K562 (cell line): ENCODE results near the gene SRCIN1. TPM values are rescaled to one million over a fixed set of nuclear protein-coding genes. Genes with fewer than 3 reads are reported as not detected.
A peak's percentile ranks its signal among the peaks of the same experiment; 100 is the strongest.

Experiments used
- ATAC-seq: fragments of 200-7000 bp; cut with Tn5 transposase; 3 replicates; pipeline ENCODE4 v1.9.1; 2020; ENCODE audit warnings: moderate library complexity
- BruUV-seq: library from RNA; stranded (reverse); fragments of 400-500 nt; replicated peaks from 2 replicates; lab custom pipeline; 2021; lab: Mats Ljungman, UMichigan
- CTCF ChIA-PET: fragments of 300-600 bp; formaldehyde crosslinking; extraction: SDS; loops from one replicate; lab custom pipeline; 2021; ENCODE audit warnings: low intra/inter-chr PET ratio; lab: Yijun Ruan, JAX
- POLR2A ChIA-PET: fragments of 300-600, 350-650 bp; sonication (Branson Sonifier 250); formaldehyde crosslinking; extraction: SDS; loops from one replicate; lab custom pipeline; 2021; ENCODE audit warnings: antibody characterized with exemption, inconsistent platforms; lab: Yijun Ruan, JAX
- DNase-seq, 4 experiments: peaks; one replicate each; pipeline versions ENCODE4 v3.0.0 to v3.0.0-alpha.2; 2011 to 2018; ENCODE audit warnings: low spot score in 3 of 4, mixed read lengths in 3 of 4; ENCODE audit errors: extremely low read depth in 1 of 4
- FAIRE-seq: peaks from 2 replicates; lab custom pipeline; 2011; peaks lifted over from hg19 to GRCh38; lab: Jason Lieb, UNC
- H2AFZ ChIP-seq: 2 replicates; pipeline ENCODE4 v1.6.0; 2011; ENCODE audit warnings: low read depth, low read length, control low read depth, inconsistent platforms
- H3K27ac ChIP-seq: fragments of 200-600 bp; 3 replicates; pipeline ENCODE4 v1.8.0; 2011; ENCODE audit warnings: low read depth, mild to moderate bottlenecking, control low read depth, inconsistent platforms, low read length, moderate library complexity, mixed read lengths; ENCODE audit errors: extremely low read depth
- H3K27me3 ChIP-seq, 2 experiments: fragments of 300-600 bp in 1 of 2; 2 replicates in 1 of 2; 3 replicates in 1 of 2; pipeline versions ENCODE4 v1.6.0 to v1.8.0; 2011; ENCODE audit warnings: inconsistent platforms in 2 of 2, low read length in 2 of 2, mild to moderate bottlenecking in 1 of 2, mixed read lengths in 1 of 2, moderate library complexity in 1 of 2; ENCODE audit not compliant: control insufficient read depth in 2 of 2, insufficient read depth in 2 of 2
- H3K36me3 ChIP-seq: fragments of 300-600 bp; 3 replicates; pipeline ENCODE4 v1.8.0; 2011; ENCODE audit warnings: mild to moderate bottlenecking, low read length, inconsistent platforms; ENCODE audit not compliant: control insufficient read depth, insufficient read depth
- H3K4me1 ChIP-seq, 2 experiments: fragments of 200-600 bp in 1 of 2; replicated peaks in 1 of 2; 2 replicates in 1 of 2; 3 replicates in 1 of 2; pipeline versions ENCODE4 v1.5.1 to v1.8.0; 2011; ENCODE audit warnings: inconsistent platforms in 2 of 2, low read length in 2 of 2, mild to moderate bottlenecking in 1 of 2, mixed read lengths in 1 of 2, moderate library complexity in 1 of 2; ENCODE audit not compliant: control insufficient read depth in 2 of 2, insufficient read depth in 2 of 2
- H3K4me2 ChIP-seq: 2 replicates; pipeline ENCODE4 v1.6.1; 2011; ENCODE audit warnings: low read length, control low read depth, inconsistent platforms, mixed read lengths; ENCODE audit not compliant: insufficient read depth
- H3K4me3 ChIP-seq: fragments of 200-600 bp; sonication (generic), shearing (Covaris generic); 2 replicates; pipeline ENCODE4 v1.5.1; 2016; ENCODE audit warnings: control low read depth, inconsistent platforms
- H3K79me2 ChIP-seq: fragments of 200-600 bp; 3 replicates; pipeline ENCODE4 v1.8.0; 2011; ENCODE audit warnings: low read length, inconsistent platforms; ENCODE audit not compliant: control insufficient read depth, insufficient read depth
- H3K9ac ChIP-seq, 2 experiments: 2 replicates each; pipeline versions ENCODE4 v1.6.0 to v1.6.1; 2011; ENCODE audit warnings: low read depth in 2 of 2, low read length in 2 of 2, control low read depth in 1 of 2, inconsistent platforms in 1 of 2, mild to moderate bottlenecking in 1 of 2, mixed read lengths in 1 of 2; ENCODE audit not compliant: insufficient read depth in 1 of 2
- H3K9me1 ChIP-seq: one replicate; pipeline ENCODE4 v1.6.0; 2011; ENCODE audit warnings: inconsistent platforms, mild to moderate bottlenecking, low read length, moderate library complexity; ENCODE audit not compliant: control insufficient read depth, insufficient read depth
- H3K9me3 ChIP-seq: replicated peaks from 2 replicates; pipeline ENCODE4 v1.5.1; 2011; ENCODE audit warnings: low read depth, low read length, inconsistent platforms; ENCODE audit not compliant: control insufficient read depth, insufficient read depth
- H4K20me1 ChIP-seq: replicated peaks from 2 replicates; pipeline ENCODE4 v1.6.1; 2011; ENCODE audit warnings: low read length, inconsistent platforms, mixed read lengths; ENCODE audit not compliant: control insufficient read depth, insufficient read depth
- E2F8 ChIP-seq: fragments of 450-650 bp; IDR thresholded peaks from 2 replicates; pipeline ENCODE4 v1.7.1; 2018; ENCODE audit warnings: mild to moderate bottlenecking, low read depth; ENCODE audit not compliant: partially characterized antibody
- ETS2 ChIP-seq: IDR thresholded peaks from 2 replicates; pipeline ENCODE4 v1.6.1; 2016; ENCODE audit warnings: borderline replicate concordance, missing genetic modification characterization, mild to moderate bottlenecking, moderate library complexity, missing compliant biosample characterization; ENCODE audit not compliant: poor library complexity, severe bottlenecking
- GTF2B ChIP-seq: IDR thresholded peaks from 2 replicates; pipeline ENCODE4 v1.6.1; 2011; ENCODE audit not compliant: insufficient read length; ENCODE audit errors: extremely low read depth
- KAT7 ChIP-seq: sonication (generic); formaldehyde crosslinking; IDR thresholded peaks from 2 replicates; pipeline ENCODE4 v1.8.0; 2022; ENCODE audit warnings: missing genetic modification reagents, mild to moderate bottlenecking, borderline replicate concordance
- L3MBTL2 ChIP-seq: fragments of 450-650 bp; IDR thresholded peaks from 2 replicates; pipeline ENCODE4 v1.6.1; 2016; ENCODE audit warnings: mild to moderate bottlenecking, moderate library complexity
- MYNN ChIP-seq, 2 experiments: sonication (generic); formaldehyde crosslinking in 1 of 2; IDR thresholded peaks; 2 replicates each; pipeline versions ENCODE4 v1.5.0 to v1.6.1; 2016 to 2020; ENCODE audit warnings: antibody characterized with exemption in 1 of 2, missing genetic modification reagents in 1 of 2
- NFXL1 ChIP-seq: fragments of 450-650 bp; formaldehyde crosslinking; IDR thresholded peaks from 2 replicates; pipeline ENCODE4 v1.4.0; 2021; ENCODE audit warnings: mild to moderate bottlenecking
- PHTF2 ChIP-seq: fragments of 250-450 bp; sonication (Bioruptor Pico); IDR thresholded peaks from 2 replicates; pipeline ENCODE4 v1.5.0; 2021; ENCODE audit warnings: mild to moderate bottlenecking
- RFX5 ChIP-seq: IDR thresholded peaks from 2 replicates; pipeline ENCODE4 v1.6.1; 2011; ENCODE audit warnings: low read depth, mild to moderate bottlenecking, improper control_type of control experiment, low read length
- SRSF3 ChIP-seq: fragments of 200-400 bp; formaldehyde crosslinking; IDR thresholded peaks from 2 replicates; pipeline ENCODE4 v1.6.1; 2016; ENCODE audit warnings: mild to moderate bottlenecking, low read length, moderate library complexity; ENCODE audit not compliant: insufficient read depth
- TEAD2 ChIP-seq: fragments of 450-650 bp; IDR thresholded peaks from 2 replicates; pipeline ENCODE4 v1.6.1; 2016; ENCODE audit warnings: missing genetic modification characterization, control low read depth, missing compliant biosample characterization
- WGBS: fragments of 100-300 bp; shearing (Covaris generic); methylation state at CpG from one replicate; pipeline ENCODE4 v1.1.6; 2016; ENCODE audit warnings: low coverage, mixed read lengths; ENCODE audit not compliant: insufficient coverage; ENCODE audit errors: missing lambda C conversion rate; 5-methylcytosine and 5-hydroxymethylcytosine counted together
- in situ Hi-C: fragments of 300-500 bp; cut with MboI; formaldehyde crosslinking; loops from 4 replicates; pipeline ENCODE4 v1.15.0; 2018; ENCODE audit warnings: inconsistent platforms, mixed read lengths
- intact Hi-C: fragments of 100-400 bp; cut with micrococcal nuclease; formaldehyde crosslinking; loops from 2 replicates; pipeline ENCODE4 v1.14.2; 2022
- polyA plus RNA-seq, 8 experiments: library from polyadenylated mRNA; depleted of rRNA in 4 of 8; stranded (reverse) in 5 of 8; unstranded in 3 of 8; fragments of >200 nt; fragmentation: Nextera tagmentation in 2 of 8; fragmentation: Illumina TruSeq in 1 of 8; extraction: Ambion mirVana in 2 of 8; extraction: Trizol in 1 of 8; gene quantifications; 2 replicates each; pipeline versions ENCODE4 v1.2.1 to v1.2.3, GENCODE V29; 2011 to 2014; ENCODE audit warnings: inconsistent platforms in 1 of 8, missing spikeins in 1 of 8
- total RNA-seq, 7 experiments: library from RNA; depleted of rRNA in 6 of 7; stranded (reverse); fragments of >200 nt in 6 of 7; fragmentation: Illumina TruSeq in 2 of 7; extraction: Trizol in 2 of 7; gene quantifications; 2 replicates each; pipeline versions ENCODE4 v1.2.1 to v1.2.3, GENCODE V29; 2011 to 2021; ENCODE audit warnings: low replicate concordance in 1 of 7
- TF ChIP-seq, protein P1 (sequence below): fragments of 250-450 bp; sonication (Bioruptor Pico); IDR thresholded peaks from 2 replicates; pipeline ENCODE4 v1.8.0; 2022; ENCODE audit warnings: inconsistent platforms, mild to moderate bottlenecking, moderate library complexity, borderline replicate concordance
- TF ChIP-seq, protein P2 (sequence below): fragments of 250-450 bp; sonication (Bioruptor Pico); IDR thresholded peaks from 2 replicates; pipeline ENCODE4 v1.5.0; 2021; ENCODE audit warnings: mild to moderate bottlenecking, moderate library complexity

The SRCIN1 gene
- total and polyA plus RNA-seq, 9 of the 15 experiments (the other 6 are each of a cell fraction or from before 2014, with no cell fraction given), result 0.09 to 0.33 (median 0.13) TPM; not detected in 6

DNA sequence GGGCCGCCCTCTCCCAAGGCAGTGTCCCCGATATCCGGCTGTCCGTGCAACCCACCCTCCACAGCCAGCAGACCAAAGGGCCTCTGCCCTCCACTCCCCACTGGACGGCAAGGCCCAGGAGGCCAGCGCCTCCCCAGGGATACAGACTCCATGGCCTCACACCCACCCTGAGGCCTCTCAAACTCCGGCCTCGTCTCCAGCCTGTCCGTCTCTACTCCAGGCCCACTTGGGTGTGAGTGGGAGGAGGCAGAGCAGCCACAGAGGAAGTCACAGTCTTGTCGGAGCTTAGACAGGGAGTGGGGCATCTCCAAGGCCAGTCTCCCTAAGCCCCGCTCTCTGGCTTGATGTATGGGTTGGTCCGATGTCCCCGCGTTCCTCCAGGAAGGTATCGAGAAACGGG lies 73.3 kb downstream of the SRCIN1 start:
- ATAC-seq, result no peak; the same call in 2 of the 3 replicates
- H3K4me2 ChIP-seq, result no peak overlapping the region
- H3K36me3 ChIP-seq, result no peaks in the 10 kb centered on the region
- 22% methylated on average over 15 of the region's 16 CpGs for WGBS
- ChIA-PET POLR2A (no interaction called here), CTCF (no interaction called here)
- no peak overlapping the region for H2AFZ ChIP-seq
- no peak overlapping the region for H3K27ac ChIP-seq
- peaks cover 19 to 60% of the 10 kb centered on the region in 2 experiments; a peak in 4 of 5 replicates for H3K27me3 ChIP-seq
- H3K4me1 ChIP-seq, result peaks cover 0 to 8% of the 10 kb centered on the region in 2 experiments; a peak in 2 of 5 replicates
- DNase-seq, result no peak
- H3K79me2 ChIP-seq, result no peaks in the 10 kb centered on the region
- in situ Hi-C loops, result no loop called here
- no peak overlapping the region for H3K4me3 ChIP-seq
- intact Hi-C loops, result no loop called here
- no peak for FAIRE-seq
- H3K9me1 ChIP-seq, result no peaks in the 10 kb centered on the region
- BruUV-seq, result no TSS peak
- no peaks in the 10 kb centered on the region for H3K9me3 ChIP-seq
- H3K9ac ChIP-seq, result peak overlapping the region in 1 of 2 experiments; percentile 52; a peak in 1 of 4 replicates
- no peaks in the 10 kb centered on the region; the same call in 1 of the 2 replicates for H4K20me1 ChIP-seq
- TF ChIP-seq GTF2B, result no peak
- TF ChIP-seq E2F8, result no peak
- TF ChIP-seq MYNN (IDR thresholded peaks at IDR 0.05), result no peak
- no peak for TF ChIP-seq MYNN (CRISPR knock-in tag; IDR thresholded peaks at IDR 0.05)
- no peak for TF ChIP-seq RFX5
- TF ChIP-seq, protein P1, sequence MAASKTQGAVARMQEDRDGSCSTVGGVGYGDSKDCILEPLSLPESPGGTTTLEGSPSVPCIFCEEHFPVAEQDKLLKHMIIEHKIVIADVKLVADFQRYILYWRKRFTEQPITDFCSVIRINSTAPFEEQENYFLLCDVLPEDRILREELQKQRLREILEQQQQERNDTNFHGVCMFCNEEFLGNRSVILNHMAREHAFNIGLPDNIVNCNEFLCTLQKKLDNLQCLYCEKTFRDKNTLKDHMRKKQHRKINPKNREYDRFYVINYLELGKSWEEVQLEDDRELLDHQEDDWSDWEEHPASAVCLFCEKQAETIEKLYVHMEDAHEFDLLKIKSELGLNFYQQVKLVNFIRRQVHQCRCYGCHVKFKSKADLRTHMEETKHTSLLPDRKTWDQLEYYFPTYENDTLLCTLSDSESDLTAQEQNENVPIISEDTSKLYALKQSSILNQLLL (CRISPR knock-in tag), result no peak
- TF ChIP-seq, protein P2, sequence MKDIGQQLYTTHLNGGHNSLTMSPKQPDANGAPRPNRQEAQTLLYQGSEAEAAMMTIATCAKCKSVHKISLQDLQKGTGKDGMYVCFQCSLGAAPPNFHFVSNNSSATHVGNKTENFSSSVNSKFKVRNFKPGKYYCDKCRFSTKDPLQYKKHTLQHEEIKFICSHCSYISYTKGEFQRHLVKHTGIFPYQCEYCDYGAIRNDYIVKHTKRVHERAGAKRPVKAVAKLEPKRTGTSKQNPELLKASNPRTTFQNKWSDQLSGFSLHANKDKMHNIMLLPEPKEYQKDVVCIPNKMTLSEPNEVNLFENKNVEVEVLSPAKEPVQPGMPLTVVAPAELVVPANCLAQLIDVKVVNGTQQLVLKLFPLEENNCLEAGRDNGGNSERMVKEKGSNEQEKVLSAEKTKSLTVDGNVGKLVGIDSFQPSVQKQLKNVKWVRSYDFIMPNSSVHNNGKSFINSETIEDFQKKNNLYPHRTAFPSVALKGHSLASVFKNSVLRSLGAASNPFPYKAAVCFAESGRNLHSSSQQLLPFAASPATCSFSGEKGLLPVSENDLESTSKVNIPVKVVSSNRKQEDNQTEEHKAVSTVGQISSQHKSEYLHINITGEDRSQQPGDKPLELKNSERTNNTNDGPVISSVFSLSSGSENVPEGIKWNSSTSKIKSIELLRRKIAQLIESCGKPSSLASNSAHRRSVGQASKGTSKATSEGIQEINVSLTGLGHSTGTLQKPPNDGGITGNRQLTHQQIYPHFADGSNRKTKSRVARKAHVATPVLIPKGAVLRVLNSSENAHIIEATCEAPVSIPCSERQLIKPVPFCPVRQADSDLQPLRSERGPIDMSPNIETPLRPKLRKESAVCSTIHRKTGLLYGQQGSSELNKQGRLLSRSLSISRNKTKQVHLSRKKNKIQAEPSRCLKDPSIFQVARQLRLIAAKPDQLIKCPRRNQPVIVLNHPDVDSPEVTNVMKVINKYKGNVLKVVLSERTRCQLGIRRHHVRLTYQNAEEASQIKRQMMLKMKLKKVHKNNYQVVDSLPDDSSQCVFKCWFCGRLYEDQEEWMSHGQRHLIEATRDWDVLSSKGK, result no peak
- no peak for TF ChIP-seq TEAD2 (tag)
- TF ChIP-seq PHTF2 (CRISPR knock-in tag), result no peak
- no peak for TF ChIP-seq KAT7 (CRISPR knock-in tag)
- no peak for TF ChIP-seq L3MBTL2
- TF ChIP-seq NFXL1 (CRISPR knock-in tag), result no peak
- no peak for TF ChIP-seq ETS2
- TF ChIP-seq SRSF3, result no peak
